Liver (tissue), 9 donors: ENCODE results near the gene SLC24A3. TPM values are rescaled to one million over a fixed set of nuclear protein-coding genes. Genes with fewer than 3 reads are reported as not detected.

Source experiments
- DNase-seq: peaks from one replicate; pipeline ENCODE4 v3.0.0-alpha.2; 2017; ENCODE audit warnings: low spot score
- H3K27ac ChIP-seq, 2 donors: one replicate each; pipeline ENCODE4 v1.7.0; 2013; ENCODE audit warnings: inconsistent platforms in 2 of 2, low read length in 2 of 2, control low read depth in 1 of 2, low read depth in 1 of 2, mild to moderate bottlenecking in 1 of 2
- H3K27me3 ChIP-seq, 4 donors: one replicate each; pipeline versions ENCODE4 v1.6.1 to v1.7.0; 2013; ENCODE audit warnings: low read length in 3 of 4, inconsistent platforms in 1 of 4, mild to moderate bottlenecking in 1 of 4, moderate library complexity in 1 of 4; ENCODE audit not compliant: control insufficient read depth in 4 of 4, insufficient read depth in 4 of 4
- H3K36me3 ChIP-seq, 4 donors: one replicate each; pipeline versions ENCODE4 v1.6.1 to v1.7.0; 2013; ENCODE audit warnings: low read length in 3 of 4, mild to moderate bottlenecking in 3 of 4, low read depth in 1 of 4, moderate library complexity in 1 of 4; ENCODE audit not compliant: control insufficient read depth in 4 of 4, insufficient read depth in 3 of 4
- H3K4me1 ChIP-seq, 4 donors: one replicate each; pipeline versions ENCODE4 v1.6.1 to v1.7.0; 2013; ENCODE audit warnings: low read length in 3 of 4, mild to moderate bottlenecking in 3 of 4, moderate library complexity in 1 of 4; ENCODE audit not compliant: control insufficient read depth in 4 of 4, insufficient read depth in 4 of 4
- H3K4me3 ChIP-seq, 3 donors: one replicate each; pipeline versions ENCODE4 v1.6.1 to v1.7.0; 2013; ENCODE audit warnings: low read length in 3 of 3, control low read depth in 1 of 3, low read depth in 1 of 3, mild to moderate bottlenecking in 1 of 3
- H3K9ac ChIP-seq, 2 donors: one replicate each; pipeline ENCODE4 v1.7.0; 2013; ENCODE audit warnings: low read length in 2 of 2, mild to moderate bottlenecking in 2 of 2, moderate library complexity in 2 of 2, control low read depth in 1 of 2, low read depth in 1 of 2
- H3K9me3 ChIP-seq, 4 donors: one replicate each; pipeline versions ENCODE4 v1.6.1 to v1.7.0; 2013; ENCODE audit warnings: low read length in 3 of 4; ENCODE audit not compliant: control insufficient read depth in 4 of 4
- ATF3 ChIP-seq: IDR thresholded peaks from 2 replicates; pipeline ENCODE4 v1.6.1; 2016; ENCODE audit warnings: antibody characterized with exemption
- CTCF ChIP-seq: fragments of 150-350 bp; IDR thresholded peaks from 2 replicates; pipeline ENCODE4 v1.5.1; 2017; ENCODE audit warnings: improper control_type of control experiment, low read depth, low read length; ENCODE audit not compliant: missing input control
- EGR1 ChIP-seq, 2 donors: IDR thresholded peaks; 2 replicates each; pipeline ENCODE4 v1.6.1; 2016 to 2018; ENCODE audit warnings: antibody characterized with exemption in 2 of 2, low read depth in 2 of 2
- FOXA1 ChIP-seq: IDR thresholded peaks from 2 replicates; pipeline ENCODE4 v1.6.1; 2016; ENCODE audit warnings: antibody characterized with exemption
- FOXA2 ChIP-seq: IDR thresholded peaks from 2 replicates; pipeline ENCODE4 v1.6.1; 2016; ENCODE audit warnings: antibody characterized with exemption
- GABPA ChIP-seq, 2 donors: IDR thresholded peaks in 1 of 2; conservative IDR thresholded peaks in 1 of 2; 2 replicates each; pipeline ENCODE4 v1.6.1; 2016; ENCODE audit warnings: antibody characterized with exemption in 2 of 2, mild to moderate bottlenecking in 1 of 2, moderate library complexity in 1 of 2
- HNF4A ChIP-seq, 2 donors: conservative IDR thresholded peaks; 2 replicates each; pipeline ENCODE4 v1.6.1; 2016; ENCODE audit warnings: antibody characterized with exemption in 2 of 2, mild to moderate bottlenecking in 2 of 2
- HNF4G ChIP-seq: IDR thresholded peaks from 2 replicates; pipeline ENCODE4 v1.6.1; 2016; ENCODE audit warnings: antibody characterized with exemption
- JUND ChIP-seq, 2 donors: IDR thresholded peaks; 2 replicates each; pipeline ENCODE4 v1.6.1; 2016; ENCODE audit warnings: antibody characterized with exemption in 2 of 2
- MAX ChIP-seq: IDR thresholded peaks from 2 replicates; pipeline ENCODE4 v1.6.1; 2016; ENCODE audit warnings: antibody characterized with exemption
- NR2F2 ChIP-seq: IDR thresholded peaks from 2 replicates; pipeline ENCODE4 v1.6.1; 2016; ENCODE audit warnings: antibody characterized with exemption
- RAD21 ChIP-seq, 2 donors: IDR thresholded peaks; 2 replicates each; pipeline ENCODE4 v1.6.1; 2016; ENCODE audit warnings: antibody characterized with exemption in 2 of 2, mild to moderate bottlenecking in 2 of 2
- REST ChIP-seq: IDR thresholded peaks from 2 replicates; pipeline ENCODE4 v1.6.1; 2016; ENCODE audit warnings: antibody characterized with exemption, mild to moderate bottlenecking
- RXRA ChIP-seq, 2 donors: IDR thresholded peaks; 2 replicates each; pipeline ENCODE4 v1.6.1; 2017 to 2018; ENCODE audit warnings: antibody characterized with exemption in 2 of 2, mild to moderate bottlenecking in 1 of 2
- SP1 ChIP-seq: IDR thresholded peaks from 2 replicates; pipeline ENCODE4 v1.6.1; 2018; ENCODE audit warnings: antibody characterized with exemption, mild to moderate bottlenecking
- TAF1 ChIP-seq: conservative IDR thresholded peaks from 2 replicates; pipeline ENCODE4 v1.6.1; 2016; ENCODE audit warnings: antibody characterized with exemption, mild to moderate bottlenecking
- YY1 ChIP-seq: IDR thresholded peaks from 2 replicates; pipeline ENCODE4 v1.6.1; 2016; ENCODE audit warnings: antibody characterized with exemption, mild to moderate bottlenecking
- WGBS: extraction: QIAGEN DNeasy Blood & Tissue Kit; methylation state at CpG from one replicate; pipeline ENCODE4 v1.1.7; 2013; 5-methylcytosine and 5-hydroxymethylcytosine counted together
- polyA plus RNA-seq, 2 donors: library from polyadenylated mRNA; stranded (reverse) in 1 of 2; unstranded in 1 of 2; fragments of 200-250 nt in 1 of 2; fragments of >200 nt in 1 of 2; fragmentation: Nextera tagmentation in 1 of 2; extraction: Ambion mirVana in 1 of 2; gene quantifications; one replicate each; pipeline versions ENCODE4 v1.2.1 to v1.2.3, GENCODE V29; 2013 to 2015
- total RNA-seq, 2 donors: library from RNA; depleted of rRNA; stranded (reverse); fragments of >200 nt; gene quantifications; one replicate each; pipeline ENCODE4 v1.2.3, GENCODE V29; 2014
- donor health status: healthy.
- donor health status: healthy.
- donor health status: healthy.
- donor health status: healthy.
- donor health status: healthy.

Gene SLC24A3
- total and polyA plus RNA-seq, 4 donors = 0.28 to 1.8 (median 0.46) TPM

DNA sequence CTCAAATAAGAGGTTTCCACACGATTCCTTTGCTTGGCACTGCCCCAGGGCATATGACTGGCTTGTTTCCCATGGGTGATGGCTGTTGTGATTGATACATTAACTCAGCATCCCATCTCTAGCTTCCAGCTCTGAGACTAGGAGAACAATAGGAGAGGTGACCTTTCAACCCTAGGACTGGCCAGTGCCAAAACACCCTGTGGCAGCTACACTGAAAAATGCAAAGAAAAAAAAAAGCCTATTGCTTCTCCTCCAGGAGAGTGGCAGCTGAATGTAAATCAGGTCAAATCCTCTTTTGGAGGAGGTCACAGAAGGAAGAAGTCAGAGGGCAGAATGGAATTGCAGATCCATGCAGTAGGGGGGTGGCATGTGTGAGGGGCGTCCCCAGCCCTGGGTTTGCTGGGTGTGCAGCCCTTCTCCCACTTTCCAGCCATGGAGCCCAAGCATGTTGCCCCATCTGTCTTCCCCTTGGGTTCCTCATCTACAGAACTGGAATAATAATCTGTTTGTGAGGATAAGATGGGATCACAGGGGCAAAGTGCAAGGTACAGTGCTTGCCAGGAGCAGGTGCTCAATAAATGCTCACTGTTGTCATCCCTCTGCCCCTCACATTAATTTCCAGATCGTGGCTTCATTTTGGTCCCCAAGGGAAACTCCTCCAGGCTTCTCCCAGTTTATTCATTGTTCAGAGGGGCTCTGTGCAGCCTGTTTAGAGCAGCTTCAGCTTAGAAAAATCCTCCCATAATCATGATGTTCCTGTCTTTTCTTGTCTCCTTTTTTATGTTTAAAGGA, 300.6 kb downstream of the SLC24A3 start:
- Histone ChIP-seq H3K27me3 (peaks cover 0 to 2% (median 0%) of the 10 kb centered on the region in 4 donors), H3K9ac (no peak overlapping the region), H3K9me3 (no peaks in the 10 kb centered on the region), H3K27ac (no peak overlapping the region), H3K4me3 (no peak overlapping the region), H3K4me1 (no peaks in the 10 kb centered on the region), H3K36me3 (no peaks in the 10 kb centered on the region)
- TF ChIP-seq CTCF = no peak
- TF ChIP-seq GABPA (IDR thresholded peaks at IDR 0.05 in 1 of 2, conservative IDR thresholded peaks at IDR 0.05 in 1 of 2) = no peak
- no peak for TF ChIP-seq REST
- TF ChIP-seq HNF4G = no peak
- no peak for TF ChIP-seq NR2F2
- no peak for TF ChIP-seq YY1
- no peak for TF ChIP-seq RAD21 (IDR thresholded peaks at IDR 0.05)
- no peak for TF ChIP-seq MAX
- no peak for TF ChIP-seq EGR1 (IDR thresholded peaks at IDR 0.05; ENCODE audit: low read depth in 2 of 2)
- TF ChIP-seq ATF3 = no peak
- TF ChIP-seq SP1 = no peak
- no peak for TF ChIP-seq TAF1
- WGBS = 69% methylated on average over 3 of the region's 3 CpGs
- no peak for DNase-seq

DNA sequence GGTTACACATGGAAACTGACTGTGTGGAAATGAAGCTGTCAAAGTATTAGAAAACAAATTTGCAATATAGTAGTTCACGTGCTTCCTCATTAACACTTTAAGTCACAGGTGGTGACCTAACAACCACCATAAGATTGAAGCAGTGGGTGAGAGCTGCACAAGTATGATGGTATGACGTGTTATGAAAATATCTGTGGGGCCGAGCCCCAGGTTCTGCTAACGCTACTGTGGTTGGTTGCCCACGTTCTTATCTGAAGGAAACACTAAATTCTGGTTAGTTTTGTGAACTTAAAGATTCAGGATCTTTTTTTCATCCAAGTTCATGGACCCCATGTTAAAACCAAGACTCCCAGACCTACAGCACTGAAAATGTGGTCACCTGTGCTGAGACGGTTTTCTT, 302.6 kb downstream of the SLC24A3 start:
- Histone ChIP-seq H3K9me3 (no peaks in the 10 kb centered on the region), H3K27me3 (peaks cover 0 to 2% (median 0%) of the 10 kb centered on the region in 4 donors), H3K36me3 (no peaks in the 10 kb centered on the region), H3K4me1 (no peaks in the 10 kb centered on the region), H3K27ac (no peak overlapping the region), H3K4me3 (no peak overlapping the region), H3K9ac (no peak overlapping the region)
- DNase-seq = no peak
- WGBS = 74% methylated on average over 6 of the region's 6 CpGs
- TF ChIP-seq TAF1 (no peak), RXRA (IDR thresholded peaks at IDR 0.05) (no peak), JUND (IDR thresholded peaks at IDR 0.05) (no peak), REST (no peak), GABPA (IDR thresholded peaks at IDR 0.05 in 1 of 2, conservative IDR thresholded peaks at IDR 0.05 in 1 of 2) (no peak), SP1 (no peak), EGR1 (IDR thresholded peaks at IDR 0.05; ENCODE audit: low read depth in 2 of 2) (no peak), ATF3 (no peak), HNF4G (no peak), FOXA2 (no peak), HNF4A (conservative IDR thresholded peaks at IDR 0.05) (no peak), YY1 (no peak), FOXA1 (no peak), RAD21 (IDR thresholded peaks at IDR 0.05) (no peak), NR2F2 (no peak)
